IMR-90 (cell line): ENCODE results near the gene XAB2. TPM values are rescaled to one million over a fixed set of nuclear protein-coding genes. Genes with fewer than 3 reads are reported as not detected.

Experiments used
- ATAC-seq: fragments of 200-7000 bp; cut with Tn5 transposase; 2 replicates; pipeline ENCODE4 v1.9.1; 2020; ENCODE audit warnings: low read depth, mild to moderate bottlenecking, moderate library complexity
- BruUV-seq: library from RNA; stranded (reverse); fragments of 400-500 nt; replicated peaks from 2 replicates; lab custom pipeline; 2021; lab: Mats Ljungman, UMichigan
- CTCF ChIA-PET: fragments of 300-600 bp; formaldehyde crosslinking; extraction: SDS; loops from one replicate; lab custom pipeline; 2021; ENCODE audit warnings: antibody characterized with exemption; lab: Yijun Ruan, JAX
- POLR2A ChIA-PET: fragments of 300-600 bp; sonication (Branson Sonifier 250); formaldehyde crosslinking; loops from one replicate; lab custom pipeline; 2022; ENCODE audit warnings: antibody characterized with exemption; ENCODE audit not compliant: unreplicated experiment; lab: Charles Lee
- DNase-seq: peaks from one replicate; pipeline ENCODE4 v3.0.0; 2013
- H2AFZ ChIP-seq: replicated peaks from 2 replicates; pipeline ENCODE3; 2013; ENCODE audit warnings: low read length, mild to moderate bottlenecking; ENCODE audit not compliant: poor library complexity
- H2AK5ac ChIP-seq: 2 replicates; pipeline ENCODE4 v1.6.1; 2013; ENCODE audit warnings: low read depth, low read length, inconsistent platforms
- H2AK9ac ChIP-seq: replicated peaks from 2 replicates; pipeline ENCODE3; 2013; ENCODE audit warnings: mild to moderate bottlenecking, low read depth, low read length, moderate library complexity; ENCODE audit not compliant: poor library complexity
- H2BK120ac ChIP-seq: 2 replicates; pipeline ENCODE4 v1.6.1; 2013; ENCODE audit warnings: low read depth, low read length, inconsistent platforms
- H2BK15ac ChIP-seq: 3 replicates; pipeline ENCODE4 v1.6.1; 2013; ENCODE audit warnings: low read depth, low read length, inconsistent platforms
- H2BK20ac ChIP-seq: 2 replicates; pipeline ENCODE4 v1.6.1; 2013; ENCODE audit warnings: low read depth, mild to moderate bottlenecking, inconsistent platforms, low read length, moderate library complexity
- H2BK5ac ChIP-seq: 2 replicates; pipeline ENCODE4 v1.6.1; 2013; ENCODE audit warnings: mild to moderate bottlenecking, low read depth, low read length, inconsistent platforms; ENCODE audit not compliant: poor library complexity, severe bottlenecking
- H3K14ac ChIP-seq: replicated peaks from 2 replicates; pipeline ENCODE4 v1.6.1; 2013; ENCODE audit warnings: low read depth, low read length, inconsistent platforms
- H3K18ac ChIP-seq: 2 replicates; pipeline ENCODE4 v1.6.1; 2013; ENCODE audit warnings: low read depth, low read length, control low read depth
- H3K23ac ChIP-seq: 2 replicates; pipeline ENCODE4 v1.6.1; 2013; ENCODE audit warnings: low read depth, low read length, inconsistent platforms
- H3K27ac ChIP-seq: 2 replicates; pipeline ENCODE4 v1.5.1; 2013; ENCODE audit warnings: mild to moderate bottlenecking, control low read depth, low read length; ENCODE audit not compliant: insufficient read depth
- H3K27me3 ChIP-seq: 2 replicates; pipeline ENCODE4 v1.6.1; 2013; ENCODE audit warnings: low read length; ENCODE audit not compliant: control insufficient read depth, insufficient read depth
- H3K36me3 ChIP-seq: 2 replicates; pipeline ENCODE4 v1.6.1; 2013; ENCODE audit warnings: low read length, mixed read lengths; ENCODE audit not compliant: control insufficient read depth, insufficient read depth
- H3K4ac ChIP-seq: 2 replicates; pipeline ENCODE4 v1.6.1; 2013; ENCODE audit warnings: low read depth, low read length, inconsistent platforms
- H3K4me1 ChIP-seq: 2 replicates; pipeline ENCODE4 v1.6.1; 2013; ENCODE audit warnings: low read length, mixed read lengths; ENCODE audit not compliant: control insufficient read depth, insufficient read depth
- H3K4me2 ChIP-seq: 2 replicates; pipeline ENCODE4 v1.6.1; 2013; ENCODE audit warnings: low read depth, mild to moderate bottlenecking, control low read depth, low read length, moderate library complexity
- H3K4me3 ChIP-seq: 2 replicates; pipeline ENCODE4 v1.5.1; 2013; ENCODE audit warnings: low read depth, mild to moderate bottlenecking, control low read depth, low read length, moderate library complexity; ENCODE audit not compliant: insufficient read depth
- H3K56ac ChIP-seq: 2 replicates; pipeline ENCODE4 v1.6.1; 2013; ENCODE audit warnings: low read length, inconsistent platforms; ENCODE audit not compliant: insufficient read depth; ENCODE audit errors: extremely low read depth
- H3K79me1 ChIP-seq, 2 experiments: 2 replicates each; pipeline ENCODE4 v1.6.1; 2013; ENCODE audit warnings: low read length in 2 of 2, inconsistent platforms in 1 of 2, low read depth in 1 of 2
- H3K9ac ChIP-seq: 2 replicates; pipeline ENCODE4 v1.6.1; 2013; ENCODE audit warnings: low read depth, low read length, control low read depth
- H3K9me1 ChIP-seq: 2 replicates; pipeline ENCODE4 v1.6.1; 2013; ENCODE audit warnings: low read length, inconsistent platforms; ENCODE audit not compliant: insufficient read depth
- H3K9me3 ChIP-seq: 2 replicates; pipeline ENCODE4 v1.6.1; 2013; ENCODE audit warnings: low read length; ENCODE audit not compliant: control insufficient read depth, insufficient read depth
- H4K20me1 ChIP-seq: 2 replicates; pipeline ENCODE4 v1.6.1; 2013; ENCODE audit warnings: low read length, inconsistent platforms; ENCODE audit not compliant: insufficient read depth
- H4K5ac ChIP-seq: 2 replicates; pipeline ENCODE4 v1.6.1; 2013; ENCODE audit warnings: mild to moderate bottlenecking, low read depth, low read length, control low read depth
- H4K8ac ChIP-seq, 2 experiments: 2 replicates each; pipeline ENCODE4 v1.6.1; 2013; ENCODE audit warnings: low read depth in 2 of 2, low read length in 2 of 2, control low read depth in 1 of 2, inconsistent platforms in 1 of 2
- H4K91ac ChIP-seq: 2 replicates; pipeline ENCODE4 v1.6.1; 2013; ENCODE audit warnings: low read depth, low read length, inconsistent platforms; ENCODE audit not compliant: insufficient read depth
- BHLHE40 ChIP-seq: fragments of 150-350 bp; IDR thresholded peaks from 2 replicates; pipeline ENCODE4 v1.6.1; 2016; ENCODE audit warnings: mild to moderate bottlenecking, low read depth, low read length
- CEBPB ChIP-seq: IDR thresholded peaks from 2 replicates; pipeline ENCODE4 v1.6.1; 2012; ENCODE audit warnings: low read depth, low read length, improper control_type of control experiment
- CHD1 ChIP-seq: IDR thresholded peaks from 2 replicates; pipeline ENCODE4 v1.6.1; 2012; ENCODE audit warnings: low read depth, low read length, improper control_type of control experiment
- FOS ChIP-seq: fragments of 150-350 bp; IDR thresholded peaks from 2 replicates; pipeline ENCODE4 v1.6.1; 2016; ENCODE audit warnings: low read depth, low read length
- MAFK ChIP-seq: IDR thresholded peaks from 2 replicates; pipeline ENCODE4 v1.6.1; 2012; ENCODE audit warnings: low read depth, low read length, improper control_type of control experiment
- MAZ ChIP-seq: IDR thresholded peaks from 2 replicates; pipeline ENCODE4 v1.6.1; 2012; ENCODE audit warnings: low read depth, mild to moderate bottlenecking, low read length, improper control_type of control experiment, moderate library complexity, borderline replicate concordance
- MXI1 ChIP-seq: IDR thresholded peaks from 2 replicates; pipeline ENCODE4 v1.6.1; 2012; ENCODE audit warnings: low read depth, mild to moderate bottlenecking, low read length, moderate library complexity, borderline replicate concordance
- NFE2L2 ChIP-seq: fragments of 150-350 bp; IDR thresholded peaks from 2 replicates; pipeline ENCODE4 v1.6.1; 2016; ENCODE audit warnings: low read depth, mild to moderate bottlenecking, low read length
- POLR2A ChIP-seq: IDR thresholded peaks from 2 replicates; pipeline ENCODE4 v1.6.1; 2012; ENCODE audit warnings: mild to moderate bottlenecking, low read depth, low read length
- RAD21 ChIP-seq: IDR thresholded peaks from 2 replicates; pipeline ENCODE4 v1.6.1; 2012; ENCODE audit warnings: low read length, improper control_type of control experiment
- RCOR1 ChIP-seq: IDR thresholded peaks from 2 replicates; pipeline ENCODE4 v1.6.1; 2012; ENCODE audit warnings: mild to moderate bottlenecking, low read length, improper control_type of control experiment; ENCODE audit not compliant: insufficient replicate concordance
- RFX5 ChIP-seq: IDR thresholded peaks from 2 replicates; pipeline ENCODE4 v1.8.0; 2012; ENCODE audit warnings: low read depth, mild to moderate bottlenecking, low read length, moderate library complexity
- SMC3 ChIP-seq: fragments of 150-350 bp; IDR thresholded peaks from 2 replicates; pipeline ENCODE4 v1.6.1; 2016; ENCODE audit warnings: low read depth, mild to moderate bottlenecking, antibody characterized with exemption, low read length, moderate library complexity
- WGBS, 2 experiments: methylation state at CpG; one replicate each; pipeline versions ENCODE4 v1.1.5 to v1.1.7; 2013; ENCODE audit warnings: missing lambda C conversion rate in 2 of 2; ENCODE audit not compliant: insufficient read length in 1 of 2; ENCODE audit errors: extremely low coverage in 2 of 2; 5-methylcytosine and 5-hydroxymethylcytosine counted together
- dilution Hi-C: fragments of 300-500 bp; cut with HindIII; formaldehyde crosslinking; loops from one replicate; pipeline ENCODE4 v1.14.3; 2018; ENCODE audit warnings: low sequenced_read_pairs; ENCODE audit not compliant: unreplicated experiment
- in situ Hi-C: fragments of 300-500 bp; cut with MboI; formaldehyde crosslinking; loops from 3 replicates; pipeline ENCODE4 v1.14.3; 2019; ENCODE audit warnings: low sequenced_read_pairs, inconsistent platforms, mixed read lengths
- intact Hi-C: fragments of 100-400 bp; cut with micrococcal nuclease; formaldehyde crosslinking; loops from 2 replicates; pipeline ENCODE4 v1.10.0; 2022
- polyA plus RNA-seq, 3 experiments: library from polyadenylated mRNA; depleted of rRNA; stranded (reverse); fragments of >200 nt; gene quantifications; 2 replicates each; pipeline ENCODE4 v1.2.3, GENCODE V29; 2012; ENCODE audit warnings: low replicate concordance in 1 of 3
- total RNA-seq: library from RNA; depleted of rRNA; stranded (reverse); fragments of >200 nt; gene quantifications from 2 replicates; pipeline ENCODE4 v1.2.3, GENCODE V29; 2012
- TF ChIP-seq, protein P1 (sequence below): fragments of 150-350 bp; IDR thresholded peaks from 2 replicates; pipeline ENCODE4 v1.6.1; 2016; ENCODE audit warnings: low read depth, mild to moderate bottlenecking, low read length, moderate library complexity, borderline replicate concordance
- TF ChIP-seq, protein P2 (sequence below): fragments of 150-350 bp; IDR thresholded peaks from 2 replicates; pipeline ENCODE4 v1.6.1; 2017; ENCODE audit warnings: mild to moderate bottlenecking, antibody characterized with exemption, low read length, low read depth
- TF ChIP-seq, protein P3 (sequence below): conservative IDR thresholded peaks from 2 replicates; pipeline ENCODE4 v1.5.1; 2012; ENCODE audit warnings: mild to moderate bottlenecking, low read depth, low read length, improper control_type of control experiment

Gene XAB2
- total and polyA plus RNA-seq, 2 of the 4 experiments (the other 2 are of a cell fraction), result 29.9 to 34.4 TPM

DNA sequence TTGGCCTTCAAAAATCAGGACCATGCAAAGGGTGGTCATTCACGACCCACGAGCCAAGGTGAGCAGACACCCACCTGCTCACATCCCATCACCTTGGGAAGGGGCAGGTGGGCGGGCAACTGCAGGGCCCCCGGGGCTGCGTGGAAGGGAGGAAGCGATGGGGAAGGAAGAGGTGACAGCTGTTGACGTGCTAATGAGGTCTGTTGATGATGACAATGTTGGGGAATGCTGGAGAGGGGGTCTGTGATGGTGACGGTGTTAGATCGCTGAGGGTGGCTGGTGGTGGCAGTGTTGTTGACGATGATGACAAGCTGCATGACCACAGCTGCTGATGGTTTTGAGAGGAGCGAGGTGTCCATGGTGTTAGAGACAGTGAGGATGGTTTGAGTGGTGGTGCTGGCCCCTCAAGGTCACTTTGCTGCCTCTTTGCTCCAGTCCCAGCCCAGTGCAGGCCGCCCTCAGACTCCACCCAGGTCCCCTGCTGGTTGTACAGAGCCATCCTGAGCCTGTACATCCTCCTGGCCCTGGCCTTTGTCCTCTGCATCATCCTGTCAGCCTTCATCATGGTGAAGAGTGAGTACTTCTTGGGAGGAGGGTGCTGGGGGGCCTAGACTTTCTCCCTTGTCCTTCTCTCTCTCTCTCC lies 48.4 kb upstream of the XAB2 start:
- Histone ChIP-seq H4K91ac (no peak overlapping the region), H2AFZ (peak overlapping the region; percentile 63), H3K27me3 (peaks cover 11% of the 10 kb centered on the region), H3K4me1 (peaks cover 4% of the 10 kb centered on the region; the same call in 1 of the 2 replicates), H3K18ac (no peak overlapping the region), H3K56ac (no peak overlapping the region), H2BK5ac (no peak overlapping the region), H3K4me3 (no peak overlapping the region), H4K20me1 (peaks cover 4% of the 10 kb centered on the region), H4K8ac (no peak overlapping the region), H2BK120ac (no peak overlapping the region), H3K9me1 (peaks cover 3% of the 10 kb centered on the region), H2AK5ac (no peak overlapping the region), H3K36me3 (peaks cover 6% of the 10 kb centered on the region; the same call in 1 of the 2 replicates), H3K23ac (no peak overlapping the region), H2AK9ac (no peak overlapping the region), H3K79me1 (peaks cover 0 to 20% of the 10 kb centered on the region in 2 experiments; a peak in 3 of 4 replicates), H2BK20ac (no peak overlapping the region), H3K14ac (no peak overlapping the region), H2BK15ac (no peak overlapping the region), H3K9me3 (peaks cover 4% of the 10 kb centered on the region; the same call in 1 of the 2 replicates), H3K4ac (no peak overlapping the region), H3K9ac (no peak overlapping the region), H4K5ac (no peak overlapping the region), H3K27ac (no peak overlapping the region), H3K4me2 (no peak overlapping the region)
- DNase-seq, result no peak
- ChIA-PET CTCF (no interaction called here), POLR2A (no interaction called here)
- WGBS, 2 experiments, result 45% methylated on average over 4 of the region's 12 CpGs; no CpG with 5 or more reads in 1 of the 2 experiments
- intact Hi-C loops, result no loop called here
- no peak for TF ChIP-seq SMC3
- TF ChIP-seq, protein P1, sequence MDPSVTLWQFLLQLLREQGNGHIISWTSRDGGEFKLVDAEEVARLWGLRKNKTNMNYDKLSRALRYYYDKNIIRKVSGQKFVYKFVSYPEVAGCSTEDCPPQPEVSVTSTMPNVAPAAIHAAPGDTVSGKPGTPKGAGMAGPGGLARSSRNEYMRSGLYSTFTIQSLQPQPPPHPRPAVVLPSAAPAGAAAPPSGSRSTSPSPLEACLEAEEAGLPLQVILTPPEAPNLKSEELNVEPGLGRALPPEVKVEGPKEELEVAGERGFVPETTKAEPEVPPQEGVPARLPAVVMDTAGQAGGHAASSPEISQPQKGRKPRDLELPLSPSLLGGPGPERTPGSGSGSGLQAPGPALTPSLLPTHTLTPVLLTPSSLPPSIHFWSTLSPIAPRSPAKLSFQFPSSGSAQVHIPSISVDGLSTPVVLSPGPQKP, result no peak
- no peak for TF ChIP-seq CEBPB
- TF ChIP-seq POLR2A, result no peak
- no peak for TF ChIP-seq NFE2L2
- TF ChIP-seq MAZ, result no peak
- TF ChIP-seq, protein P2, sequence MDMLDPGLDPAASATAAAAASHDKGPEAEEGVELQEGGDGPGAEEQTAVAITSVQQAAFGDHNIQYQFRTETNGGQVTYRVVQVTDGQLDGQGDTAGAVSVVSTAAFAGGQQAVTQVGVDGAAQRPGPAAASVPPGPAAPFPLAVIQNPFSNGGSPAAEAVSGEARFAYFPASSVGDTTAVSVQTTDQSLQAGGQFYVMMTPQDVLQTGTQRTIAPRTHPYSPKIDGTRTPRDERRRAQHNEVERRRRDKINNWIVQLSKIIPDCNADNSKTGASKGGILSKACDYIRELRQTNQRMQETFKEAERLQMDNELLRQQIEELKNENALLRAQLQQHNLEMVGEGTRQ, result no peak
- TF ChIP-seq RCOR1, result no peak
- no peak for TF ChIP-seq BHLHE40
- TF ChIP-seq, protein P3, sequence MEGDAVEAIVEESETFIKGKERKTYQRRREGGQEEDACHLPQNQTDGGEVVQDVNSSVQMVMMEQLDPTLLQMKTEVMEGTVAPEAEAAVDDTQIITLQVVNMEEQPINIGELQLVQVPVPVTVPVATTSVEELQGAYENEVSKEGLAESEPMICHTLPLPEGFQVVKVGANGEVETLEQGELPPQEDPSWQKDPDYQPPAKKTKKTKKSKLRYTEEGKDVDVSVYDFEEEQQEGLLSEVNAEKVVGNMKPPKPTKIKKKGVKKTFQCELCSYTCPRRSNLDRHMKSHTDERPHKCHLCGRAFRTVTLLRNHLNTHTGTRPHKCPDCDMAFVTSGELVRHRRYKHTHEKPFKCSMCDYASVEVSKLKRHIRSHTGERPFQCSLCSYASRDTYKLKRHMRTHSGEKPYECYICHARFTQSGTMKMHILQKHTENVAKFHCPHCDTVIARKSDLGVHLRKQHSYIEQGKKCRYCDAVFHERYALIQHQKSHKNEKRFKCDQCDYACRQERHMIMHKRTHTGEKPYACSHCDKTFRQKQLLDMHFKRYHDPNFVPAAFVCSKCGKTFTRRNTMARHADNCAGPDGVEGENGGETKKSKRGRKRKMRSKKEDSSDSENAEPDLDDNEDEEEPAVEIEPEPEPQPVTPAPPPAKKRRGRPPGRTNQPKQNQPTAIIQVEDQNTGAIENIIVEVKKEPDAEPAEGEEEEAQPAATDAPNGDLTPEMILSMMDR, result no peak
- no peak for TF ChIP-seq CHD1
- no peak for TF ChIP-seq RAD21
- no peak for TF ChIP-seq FOS
- TF ChIP-seq MXI1, result no peak
- no peak for TF ChIP-seq MAFK
- TF ChIP-seq RFX5, result no peak
- in situ Hi-C loops, result no loop called here
- no peak for ATAC-seq
- no TSS peak for BruUV-seq
- dilution Hi-C loops, result no loop called here
